PC-3 (cell line): ENCODE data around the gene OSBPL9. TPM values are rescaled to one million over a fixed set of nuclear protein-coding genes. Genes with fewer than 3 reads are reported as not detected.

ENCODE experiments used
- ATAC-seq: fragments of 200-7000 bp; cut with Tn5 transposase; 2 replicates; pipeline ENCODE4 v1.9.1; 2020; ENCODE audit warnings: mild to moderate bottlenecking, moderate library complexity
- BruUV-seq: library from RNA; stranded (reverse); fragments of 400-500 nt; replicated peaks from 2 replicates; lab custom pipeline; 2021; lab: Mats Ljungman, UMichigan
- CTCF ChIA-PET: fragments of 300-600 bp; sonication (Branson Sonifier 250); formaldehyde crosslinking; loops from one replicate; lab custom pipeline; 2022; ENCODE audit warnings: antibody characterized with exemption; lab: Charles Lee
- POLR2A ChIA-PET: fragments of 300-600 bp; sonication (Branson Sonifier 250); formaldehyde crosslinking; loops from one replicate; lab custom pipeline; 2022; ENCODE audit warnings: antibody characterized with exemption; ENCODE audit not compliant: unreplicated experiment; lab: Charles Lee
- DNase-seq: peaks from one replicate; pipeline ENCODE4 v3.0.0-alpha.2; 2015
- H2AFZ ChIP-seq: fragments of 300-600 bp; sonication (generic); 2 replicates; pipeline ENCODE4 v1.6.0; 2016; ENCODE audit warnings: antibody characterized with exemption, low read length
- H3F3A ChIP-seq: fragments of 300-600 bp; sonication (generic); one replicate; pipeline ENCODE4 v1.6.0; 2017; ENCODE audit warnings: antibody characterized with exemption, low read length, control low read depth, mild to moderate bottlenecking; ENCODE audit not compliant: unreplicated experiment
- H3K27ac ChIP-seq: fragments of 300-600 bp; sonication (generic); 2 replicates; pipeline ENCODE4 v1.5.1; 2016; ENCODE audit warnings: mild to moderate bottlenecking, low read length
- H3K27me3 ChIP-seq: fragments of 300-600 bp; sonication (generic); 2 replicates; pipeline ENCODE4 v1.6.1; 2016; ENCODE audit warnings: low read length, mixed read lengths
- H3K36me3 ChIP-seq: fragments of 300-600 bp; sonication (generic); 2 replicates; pipeline ENCODE4 v1.6.1; 2016; ENCODE audit warnings: low read depth, mixed run types, low read length, mixed read lengths
- H3K4me1 ChIP-seq: fragments of 300-600 bp; sonication (generic); 2 replicates; pipeline ENCODE4 v1.5.1; 2016; ENCODE audit warnings: low read length; ENCODE audit not compliant: insufficient read depth
- H3K4me2 ChIP-seq: fragments of 300-600 bp; sonication (generic); 2 replicates; pipeline ENCODE4 v1.6.0; 2016; ENCODE audit warnings: low read length
- H3K4me3 ChIP-seq: fragments of 300-600 bp; sonication (generic); 2 replicates; pipeline ENCODE4 v1.5.1; 2016; ENCODE audit warnings: mild to moderate bottlenecking, low read length, mixed read lengths
- H3K79me2 ChIP-seq: fragments of 300-600 bp; sonication (generic); 2 replicates; pipeline ENCODE4 v1.6.1; 2017; ENCODE audit warnings: low read length, mixed read lengths
- H3K9ac ChIP-seq: fragments of 300-600 bp; sonication (generic); 2 replicates; pipeline ENCODE4 v1.6.0; 2016; ENCODE audit warnings: mild to moderate bottlenecking, low read length
- H3K9me2 ChIP-seq: fragments of 300-600 bp; sonication (generic); replicated peaks from 2 replicates; pipeline ENCODE4 v1.6.1; 2016; ENCODE audit warnings: mixed run types, low read length, mixed read lengths
- H3K9me3 ChIP-seq: fragments of 300-600 bp; sonication (generic); 2 replicates; pipeline ENCODE4 v1.6.1; 2016; ENCODE audit warnings: low read length, mixed read lengths
- H4K20me1 ChIP-seq: fragments of 300-600 bp; sonication (generic); 2 replicates; pipeline ENCODE4 v1.6.1; 2016; ENCODE audit warnings: low read length, mixed read lengths
- EZH2 ChIP-seq: fragments of 300-600 bp; sonication (generic); IDR thresholded peaks from one replicate; pipeline ENCODE4 v1.6.1; 2017; ENCODE audit warnings: antibody characterized with exemption, mild to moderate bottlenecking, low read length; ENCODE audit not compliant: unreplicated experiment
- EZH2phosphoT487 ChIP-seq: fragments of 300-600 bp; sonication (generic); IDR thresholded peaks from 2 replicates; pipeline ENCODE4 v1.6.1; 2018; ENCODE audit warnings: mild to moderate bottlenecking, antibody characterized with exemption, low read length, borderline replicate concordance
- intact Hi-C: fragments of 100-400 bp; cut with micrococcal nuclease; formaldehyde crosslinking; loops from 2 replicates; pipeline ENCODE4 v1.9.0; 2023
- total RNA-seq: library from RNA; depleted of rRNA; stranded (reverse); fragments of >200 nt; gene quantifications from 2 replicates; pipeline ENCODE4 v1.2.3, GENCODE V29; 2014
- TF ChIP-seq, protein P1 (sequence below): fragments of 300-600 bp; sonication (generic); conservative IDR thresholded peaks from 2 replicates; pipeline ENCODE4 v1.5.1; 2017; ENCODE audit warnings: antibody characterized with exemption, low read depth, mild to moderate bottlenecking, low read length

Gene OSBPL9
- total RNA-seq, 1 experiment from 2014 or later: 74.7 TPM

DNA sequence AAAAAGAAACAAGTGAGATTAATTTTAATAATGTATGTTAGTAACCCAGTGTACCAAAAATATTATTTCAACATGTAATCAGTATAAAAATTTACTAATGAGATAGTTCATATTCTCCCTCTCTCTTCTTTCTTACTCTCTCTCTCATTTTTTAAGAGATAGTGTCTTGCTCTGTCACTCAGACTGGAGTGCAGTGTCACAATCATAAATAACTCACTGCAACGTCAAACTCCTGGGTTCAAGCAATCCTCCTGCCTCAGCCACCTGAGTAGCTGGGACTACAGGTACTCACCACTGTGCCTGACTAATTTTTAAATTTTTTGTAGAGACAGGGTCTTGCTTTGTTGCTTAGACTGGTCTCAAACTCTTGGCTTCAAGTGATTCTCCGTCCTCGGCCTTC lies 137.8 kb downstream of the OSBPL9 start:
- CTCF ChIA-PET: no interaction called here
- Histone ChIP-seq H4K20me1 (no peaks in the 10 kb centered on the region), H3K9me2 (no peaks in the 10 kb centered on the region), H3K4me3 (no peak overlapping the region), H3K9ac (no peak overlapping the region), H3K79me2 (no peaks in the 10 kb centered on the region), H3F3A (peaks cover 6% of the 10 kb centered on the region), H3K9me3 (no peaks in the 10 kb centered on the region), H3K4me2 (no peak overlapping the region), H3K4me1 (peaks cover 23% of the 10 kb centered on the region), H3K27ac (no peak overlapping the region), H2AFZ (no peak overlapping the region), H3K36me3 (peaks cover 3% of the 10 kb centered on the region; the same call in 1 of the 2 replicates), H3K27me3 (no peaks in the 10 kb centered on the region)
- ATAC-seq (no peak), DNase-seq (no peak)
- POLR2A ChIA-PET: no interaction called here
- intact Hi-C loops: no loop called here
- TF ChIP-seq EZH2phosphoT487 (no peak), EZH2 (no peak)
- TF ChIP-seq, protein P1, sequence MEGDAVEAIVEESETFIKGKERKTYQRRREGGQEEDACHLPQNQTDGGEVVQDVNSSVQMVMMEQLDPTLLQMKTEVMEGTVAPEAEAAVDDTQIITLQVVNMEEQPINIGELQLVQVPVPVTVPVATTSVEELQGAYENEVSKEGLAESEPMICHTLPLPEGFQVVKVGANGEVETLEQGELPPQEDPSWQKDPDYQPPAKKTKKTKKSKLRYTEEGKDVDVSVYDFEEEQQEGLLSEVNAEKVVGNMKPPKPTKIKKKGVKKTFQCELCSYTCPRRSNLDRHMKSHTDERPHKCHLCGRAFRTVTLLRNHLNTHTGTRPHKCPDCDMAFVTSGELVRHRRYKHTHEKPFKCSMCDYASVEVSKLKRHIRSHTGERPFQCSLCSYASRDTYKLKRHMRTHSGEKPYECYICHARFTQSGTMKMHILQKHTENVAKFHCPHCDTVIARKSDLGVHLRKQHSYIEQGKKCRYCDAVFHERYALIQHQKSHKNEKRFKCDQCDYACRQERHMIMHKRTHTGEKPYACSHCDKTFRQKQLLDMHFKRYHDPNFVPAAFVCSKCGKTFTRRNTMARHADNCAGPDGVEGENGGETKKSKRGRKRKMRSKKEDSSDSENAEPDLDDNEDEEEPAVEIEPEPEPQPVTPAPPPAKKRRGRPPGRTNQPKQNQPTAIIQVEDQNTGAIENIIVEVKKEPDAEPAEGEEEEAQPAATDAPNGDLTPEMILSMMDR: no peak
- no TSS peak for BruUV-seq

- Histone ChIP-seq H3K4me2 (no peak overlapping the region), H3K36me3 (peaks cover 3% of the 10 kb centered on the region; the same call in 1 of the 2 replicates), H3K27me3 (no peaks in the 10 kb centered on the region), H3F3A (peaks cover 3% of the 10 kb centered on the region), H3K9me3 (no peaks in the 10 kb centered on the region), H3K9ac (no peak overlapping the region), H3K27ac (no peak overlapping the region), H3K79me2 (no peaks in the 10 kb centered on the region), H3K4me3 (no peak overlapping the region), H3K9me2 (no peaks in the 10 kb centered on the region), H3K4me1 (peaks cover 23% of the 10 kb centered on the region), H4K20me1 (no peaks in the 10 kb centered on the region), H2AFZ (no peak overlapping the region)
- DNase-seq: no peak
- CTCF ChIA-PET: no interaction called here
- intact Hi-C loops: no loop called here
- no peak for ATAC-seq
- no peak for TF ChIP-seq EZH2phosphoT487
- BruUV-seq: no TSS peak
- POLR2A ChIA-PET: no interaction called here
These were observed 138.5 kb downstream of the OSBPL9 start for GRCh38 chr1:51755437-51755836.

DNA sequence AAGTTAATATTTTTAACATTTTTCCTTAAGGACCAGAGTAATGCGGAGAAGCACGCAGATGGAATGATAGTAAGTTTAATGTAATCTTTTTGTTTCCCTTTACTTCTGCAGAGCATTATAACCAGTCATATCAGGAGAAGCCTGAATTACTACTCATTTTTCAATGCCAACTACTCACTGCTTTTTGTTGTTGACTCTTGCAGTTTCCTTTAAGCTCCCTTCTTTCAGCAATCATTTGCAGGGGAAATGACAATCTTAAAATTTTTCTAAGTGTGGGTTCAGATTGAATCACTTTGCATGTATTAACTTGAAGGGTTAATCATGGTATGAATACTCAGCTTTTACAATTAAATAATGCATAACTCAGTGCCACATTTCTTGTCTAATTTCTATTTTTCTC lies 139.4 kb downstream of the OSBPL9 start:
- DNase-seq: no peak
- Histone ChIP-seq H3K27ac (no peak overlapping the region), H4K20me1 (no peaks in the 10 kb centered on the region), H3K9ac (no peak overlapping the region), H3K4me1 (peaks cover 22% of the 10 kb centered on the region), H3K79me2 (no peaks in the 10 kb centered on the region), H3K36me3 (peaks cover 3% of the 10 kb centered on the region; the same call in 1 of the 2 replicates), H3K4me2 (no peak overlapping the region), H3K4me3 (no peak overlapping the region), H3K27me3 (no peaks in the 10 kb centered on the region), H3K9me2 (no peaks in the 10 kb centered on the region), H3F3A (no peaks in the 10 kb centered on the region), H2AFZ (no peak overlapping the region), H3K9me3 (no peaks in the 10 kb centered on the region)
- TF ChIP-seq EZH2phosphoT487 (no peak), EZH2 (no peak)
- TF ChIP-seq, protein P1: no peak
- intact Hi-C loops: no loop called here
- no peak for ATAC-seq
- no TSS peak for BruUV-seq
- ChIA-PET POLR2A (no interaction called here), CTCF (no interaction called here)
